Measurements from ENCODE around the gene PITPNC1.

- TF ChIP-seq CTCF (conservative IDR thresholded peaks at IDR 0.05 in 1 of 2, IDR thresholded peaks at IDR 0.05 in 1 of 2; ENCODE audit: low read depth in 1 of 2, low read length in 2 of 2) = no peak
- no peak for TF ChIP-seq EZH2 (IDR thresholded peaks at IDR 0.05; ENCODE audit: low read length, missing control alignments)
These were observed 200.5 kb downstream of the PITPNC1 start for GRCh38 chr17:67577429-67578141.

All from fibroblast of lung (primary cell).